Right cardiac atrium (tissue), 5 donors: Measurements from ENCODE around the gene CHERP. TPM values are rescaled to one million over a fixed set of nuclear protein-coding genes. Genes with fewer than 3 reads are reported as not detected.

Experiments used
- ATAC-seq, 2 donors: fragments of 200-7000 bp; cut with Tn5 transposase; one replicate each; pipeline versions ENCODE4 v1.8.0 to v1.9.1; 2020; ENCODE audit warnings: moderate library complexity in 2 of 2, mild to moderate bottlenecking in 1 of 2
- DNase-seq, 3 donors: peaks; one replicate each; pipeline ENCODE4 v3.0.0-alpha.2; 2020
- H3K27ac ChIP-seq: one replicate; pipeline ENCODE4 v1.5.1; 2013; ENCODE audit warnings: mild to moderate bottlenecking, low read length, control low read depth, moderate library complexity
- H3K27me3 ChIP-seq: one replicate; pipeline ENCODE4 v1.6.1; 2013; ENCODE audit not compliant: control insufficient read depth, insufficient read depth
- H3K4me1 ChIP-seq: one replicate; pipeline ENCODE4 v1.6.1; 2013; ENCODE audit warnings: low read length; ENCODE audit not compliant: control insufficient read depth, insufficient read depth
- H3K4me3 ChIP-seq: one replicate; pipeline ENCODE4 v1.5.1; 2013; ENCODE audit warnings: low read length, control low read depth
- H3K9me3 ChIP-seq: one replicate; pipeline ENCODE4 v1.6.1; 2013; ENCODE audit warnings: low read length; ENCODE audit not compliant: control insufficient read depth
- WGBS: extraction: QIAGEN DNeasy Blood & Tissue Kit; methylation state at CpG from one replicate; pipeline ENCODE4 v1.1.7; 2013; 5-methylcytosine and 5-hydroxymethylcytosine counted together
- intact Hi-C, 4 donors: fragments of 100-400 bp; cut with DNase I; formaldehyde crosslinking; loops; one replicate each; pipeline versions ENCODE4 v1.11.0 to v1.14.0; 2022 to 2023
- long read RNA-seq, 4 donors: library from polyadenylated mRNA; unstranded; transcript quantifications; one replicate each; pipeline ENCODE4 v2.0.0, GENCODE V29; 2020 to 2021
- polyA plus RNA-seq: library from polyadenylated mRNA; stranded (reverse); fragments of 200-250 nt; gene quantifications from one replicate; pipeline ENCODE4 v1.2.3, GENCODE V29; 2013
- total RNA-seq, 4 donors: library from RNA; stranded (reverse); fragmentation: NEBNext Ultra II Directional; extraction: Animal tissue kit (Norgen Biotek cat#: 25700); gene quantifications; one replicate each; pipeline ENCODE4 v1.2.1, GENCODE V29; 2021
- donor health status: healthy with polysubstance abuse.
- donor health status: DM: no; HTN: yes; CAD: no.
- donor health status: DM: no; HTN: no; CAD: no.
- donor health status: DM: no; HTN: yes; CAD: no; lungs with severe emphysema.
- donor health status: DM: yes; HTN: yes; CAD: no.

Gene CHERP, protein sequence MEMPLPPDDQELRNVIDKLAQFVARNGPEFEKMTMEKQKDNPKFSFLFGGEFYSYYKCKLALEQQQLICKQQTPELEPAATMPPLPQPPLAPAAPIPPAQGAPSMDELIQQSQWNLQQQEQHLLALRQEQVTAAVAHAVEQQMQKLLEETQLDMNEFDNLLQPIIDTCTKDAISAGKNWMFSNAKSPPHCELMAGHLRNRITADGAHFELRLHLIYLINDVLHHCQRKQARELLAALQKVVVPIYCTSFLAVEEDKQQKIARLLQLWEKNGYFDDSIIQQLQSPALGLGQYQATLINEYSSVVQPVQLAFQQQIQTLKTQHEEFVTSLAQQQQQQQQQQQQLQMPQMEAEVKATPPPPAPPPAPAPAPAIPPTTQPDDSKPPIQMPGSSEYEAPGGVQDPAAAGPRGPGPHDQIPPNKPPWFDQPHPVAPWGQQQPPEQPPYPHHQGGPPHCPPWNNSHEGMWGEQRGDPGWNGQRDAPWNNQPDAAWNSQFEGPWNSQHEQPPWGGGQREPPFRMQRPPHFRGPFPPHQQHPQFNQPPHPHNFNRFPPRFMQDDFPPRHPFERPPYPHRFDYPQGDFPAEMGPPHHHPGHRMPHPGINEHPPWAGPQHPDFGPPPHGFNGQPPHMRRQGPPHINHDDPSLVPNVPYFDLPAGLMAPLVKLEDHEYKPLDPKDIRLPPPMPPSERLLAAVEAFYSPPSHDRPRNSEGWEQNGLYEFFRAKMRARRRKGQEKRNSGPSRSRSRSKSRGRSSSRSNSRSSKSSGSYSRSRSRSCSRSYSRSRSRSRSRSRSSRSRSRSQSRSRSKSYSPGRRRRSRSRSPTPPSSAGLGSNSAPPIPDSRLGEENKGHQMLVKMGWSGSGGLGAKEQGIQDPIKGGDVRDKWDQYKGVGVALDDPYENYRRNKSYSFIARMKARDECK
- total RNA-seq (10 to 100 TPM; 20.7 to 25.8 (median 20.9) TPM), polyA plus RNA-seq (15.6 TPM)
- long read RNA-seq, donor 1, full-length matches to known transcripts: 5 of 32 reads
- long read RNA-seq, donor 1, partial matches to known transcripts: 20 of 32 reads
- long read RNA-seq, donor 1, other reads (novel, unspliced or antisense): 7 of 32 reads
- long read RNA-seq, donor 2, full-length matches to known transcripts: 4 of 10 reads
- long read RNA-seq, donor 2, partial matches to known transcripts: 4 of 10 reads
- long read RNA-seq, donor 2, other reads (novel, unspliced or antisense): 2 of 10 reads
- long read RNA-seq, donor 3, partial matches to known transcripts: 29 of 33 reads
- long read RNA-seq, donor 3, other reads (novel, unspliced or antisense): 3 of 33 reads
- long read RNA-seq, donor 4, full-length matches to known transcripts: 7 of 13 reads
- long read RNA-seq, donor 4, partial matches to known transcripts: 6 of 13 reads
- long read RNA-seq, donor 4, other reads (novel, unspliced or antisense): 0 of 13 reads

DNA sequence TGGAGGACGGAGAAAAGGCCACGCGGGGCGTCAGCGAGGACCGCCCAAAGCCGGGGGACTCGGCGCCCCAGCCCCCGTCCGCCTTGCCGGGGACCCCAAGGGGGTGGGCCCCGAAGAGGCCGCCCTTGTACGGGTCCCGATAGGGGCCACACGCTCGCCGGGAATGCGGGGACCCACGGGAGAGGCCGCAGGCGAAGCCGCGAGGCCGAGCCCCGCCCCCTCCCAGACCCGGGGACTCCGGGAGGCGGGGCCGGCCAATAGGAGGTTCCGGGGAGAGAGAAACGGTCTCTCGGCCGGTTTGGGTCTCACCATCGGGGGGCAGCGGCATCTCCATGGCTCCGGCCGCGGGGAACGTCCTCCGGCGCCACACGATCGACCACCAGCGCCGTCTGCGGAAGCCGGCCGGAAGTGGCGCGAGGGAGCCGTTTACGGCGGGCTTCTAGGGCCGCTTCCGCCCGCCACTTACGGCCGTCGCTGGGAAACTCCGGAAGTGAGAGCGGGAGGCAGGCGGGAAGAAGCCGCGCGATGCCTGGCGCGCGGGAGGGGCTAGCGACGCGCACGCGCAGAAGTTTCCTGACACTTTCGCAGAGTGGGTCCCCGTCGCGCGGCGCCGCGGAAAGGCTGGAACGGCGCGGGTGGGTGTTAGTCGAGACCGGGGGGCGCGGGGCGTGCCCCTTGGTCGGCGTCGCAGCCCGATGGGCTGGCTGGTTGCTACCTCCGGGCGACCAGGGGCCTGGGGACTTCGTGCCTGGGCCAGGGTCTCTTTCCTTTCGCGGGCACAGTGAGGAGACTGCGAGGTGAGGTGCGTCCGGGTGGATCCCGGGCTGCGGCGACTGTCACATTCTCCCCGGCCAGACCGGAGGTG is at the start of gene CHERP:
CHERP (minus strand) TSS at position 393 of the 865 bp plus-strand sequence; CDS start at position 334, 59 bp downstream.
- H3K4me3 ChIP-seq: peak within 1 kb of the TSS; percentile 85
- H3K4me1 ChIP-seq: peaks cover 5% of the 10 kb centered on the region
- under 1% methylated on average over 108 of the region's 108 CpGs for WGBS
- no peaks in the 10 kb centered on the region for H3K27me3 ChIP-seq
- intact Hi-C loops: no loop called here
- H3K9me3 ChIP-seq: no peaks in the 10 kb centered on the region
- DNase-seq: peak; percentile 96 to 98 (median 98)
- H3K27ac ChIP-seq: peak within 1 kb of the TSS; percentile 48
- ATAC-seq: peak; percentile 96 to 97

DNA sequence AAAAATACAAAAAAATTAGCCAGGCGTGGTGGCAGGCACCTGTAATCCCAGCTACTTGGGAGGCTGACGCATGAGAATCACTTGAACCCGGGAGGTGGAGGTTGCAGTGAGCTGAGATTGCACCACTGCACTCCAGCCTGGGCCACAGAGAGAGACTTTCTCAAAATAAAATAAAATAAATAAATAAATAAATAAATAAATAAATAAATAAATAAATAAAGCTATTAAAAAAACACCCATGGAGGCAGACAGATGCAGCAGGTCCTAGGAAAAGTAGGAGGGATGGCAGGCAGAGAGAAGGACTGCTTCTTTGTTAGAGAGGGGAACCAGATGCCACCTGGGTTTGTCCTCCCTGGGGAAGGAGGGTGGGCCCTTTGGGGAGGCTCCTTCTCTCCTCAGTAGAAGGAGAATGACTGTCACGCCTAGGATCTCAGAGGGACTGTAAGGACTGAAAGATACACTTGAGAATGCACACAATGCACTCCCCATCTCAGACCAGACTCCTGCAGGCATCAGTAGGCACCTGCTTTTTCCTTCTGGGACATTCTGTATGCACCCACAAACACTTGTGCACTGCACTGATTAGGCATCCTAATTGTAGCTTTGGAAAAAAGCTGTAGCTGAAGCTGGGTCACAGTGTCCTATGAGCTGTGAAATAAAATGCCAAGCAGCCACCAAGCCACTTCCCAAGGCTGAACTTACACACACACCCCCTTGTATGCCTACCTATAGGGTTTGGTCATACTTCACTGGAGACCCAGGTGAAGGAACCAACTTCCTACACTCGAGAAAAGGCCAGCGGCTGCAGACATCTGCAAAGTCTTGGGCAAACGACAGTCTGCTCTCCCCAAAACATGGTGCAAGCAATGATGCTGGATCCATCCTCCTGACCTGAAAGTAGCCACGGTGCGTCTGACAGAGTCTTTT is 48.9 kb upstream of the CHERP start:
- no peaks in the 10 kb centered on the region for H3K27me3 ChIP-seq
- no peak overlapping the region for H3K27ac ChIP-seq
- H3K9me3 ChIP-seq: no peaks in the 10 kb centered on the region
- intact Hi-C loops: no loop called here
- DNase-seq (no peak), ATAC-seq (no peak)
- no peak overlapping the region for H3K4me3 ChIP-seq
- peaks cover 33% of the 10 kb centered on the region for H3K4me1 ChIP-seq
- 88% methylated on average over 9 of the region's 9 CpGs for WGBS

DNA sequence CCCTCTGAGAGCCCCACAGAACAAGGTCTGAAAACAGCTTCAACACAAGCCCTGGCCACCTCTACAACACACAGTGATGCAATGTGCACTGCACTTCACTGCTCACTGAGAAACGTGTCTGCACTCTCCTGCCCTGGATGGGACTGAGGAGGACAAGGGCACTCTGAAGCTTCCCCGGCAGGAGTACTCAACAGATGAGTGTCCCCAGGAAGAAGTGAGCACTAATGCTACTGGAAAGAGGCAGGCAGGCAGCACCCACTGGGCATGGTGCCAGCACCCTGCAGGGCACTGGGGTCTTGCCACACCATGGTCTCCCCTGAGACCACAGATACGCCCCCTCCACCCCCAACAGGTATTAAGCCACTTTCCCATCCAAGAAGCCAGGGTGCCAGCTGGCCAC is 47.7 kb upstream of the CHERP start:
- Histone ChIP-seq H3K4me1 (peaks cover 39% of the 10 kb centered on the region), H3K4me3 (no peak overlapping the region), H3K27me3 (no peaks in the 10 kb centered on the region), H3K9me3 (no peaks in the 10 kb centered on the region), H3K27ac (no peak overlapping the region)
- WGBS: 68% methylated on average over 3 of the region's 3 CpGs
- ATAC-seq (no peak), DNase-seq (peak in 1 of 3 donors; percentile 50)
- intact Hi-C loops: no loop called here

DNA sequence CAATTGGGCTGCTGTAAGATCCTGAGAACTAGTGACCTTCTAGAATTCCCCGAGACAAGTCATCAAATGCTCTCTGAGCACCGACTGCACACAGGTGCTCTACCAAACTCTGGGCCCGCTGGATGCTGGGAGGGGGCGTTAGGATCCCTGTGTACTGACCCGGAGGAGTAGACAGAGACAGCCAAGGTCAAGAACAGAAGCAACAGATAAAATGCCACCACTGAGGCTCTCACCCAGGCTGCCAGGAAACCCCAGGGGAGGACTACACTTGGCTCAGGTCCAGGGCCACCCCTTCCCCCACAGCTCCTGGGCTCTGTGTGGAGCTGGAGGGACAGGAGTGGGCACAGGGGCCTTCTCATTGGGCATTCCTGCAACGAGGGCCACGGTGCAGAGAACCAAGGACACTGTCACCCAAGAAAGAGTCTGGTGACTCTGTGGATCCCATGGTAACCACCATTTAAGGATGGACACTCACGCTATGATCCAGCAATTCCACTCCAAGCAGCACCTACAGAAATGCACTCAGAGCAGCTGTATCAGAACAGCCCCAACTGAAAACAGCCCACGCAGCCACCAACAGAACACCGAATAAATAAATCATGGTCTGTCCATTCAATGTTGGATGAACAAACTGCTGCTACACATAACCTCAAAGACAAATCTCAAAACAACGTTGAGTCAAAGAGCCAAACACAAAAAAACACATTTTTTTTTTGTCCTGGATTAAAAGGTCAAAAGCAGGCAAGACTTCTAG is 46.8 kb upstream of the CHERP start:
- no peak for ATAC-seq
- H3K4me3 ChIP-seq: no peak overlapping the region
- no peaks in the 10 kb centered on the region for H3K27me3 ChIP-seq
- DNase-seq: no peak
- peaks cover 43% of the 10 kb centered on the region for H3K4me1 ChIP-seq
- WGBS: 61% methylated on average over 11 of the region's 11 CpGs
- intact Hi-C loops: no loop called here
- no peaks in the 10 kb centered on the region for H3K9me3 ChIP-seq
- H3K27ac ChIP-seq: no peak overlapping the region

DNA sequence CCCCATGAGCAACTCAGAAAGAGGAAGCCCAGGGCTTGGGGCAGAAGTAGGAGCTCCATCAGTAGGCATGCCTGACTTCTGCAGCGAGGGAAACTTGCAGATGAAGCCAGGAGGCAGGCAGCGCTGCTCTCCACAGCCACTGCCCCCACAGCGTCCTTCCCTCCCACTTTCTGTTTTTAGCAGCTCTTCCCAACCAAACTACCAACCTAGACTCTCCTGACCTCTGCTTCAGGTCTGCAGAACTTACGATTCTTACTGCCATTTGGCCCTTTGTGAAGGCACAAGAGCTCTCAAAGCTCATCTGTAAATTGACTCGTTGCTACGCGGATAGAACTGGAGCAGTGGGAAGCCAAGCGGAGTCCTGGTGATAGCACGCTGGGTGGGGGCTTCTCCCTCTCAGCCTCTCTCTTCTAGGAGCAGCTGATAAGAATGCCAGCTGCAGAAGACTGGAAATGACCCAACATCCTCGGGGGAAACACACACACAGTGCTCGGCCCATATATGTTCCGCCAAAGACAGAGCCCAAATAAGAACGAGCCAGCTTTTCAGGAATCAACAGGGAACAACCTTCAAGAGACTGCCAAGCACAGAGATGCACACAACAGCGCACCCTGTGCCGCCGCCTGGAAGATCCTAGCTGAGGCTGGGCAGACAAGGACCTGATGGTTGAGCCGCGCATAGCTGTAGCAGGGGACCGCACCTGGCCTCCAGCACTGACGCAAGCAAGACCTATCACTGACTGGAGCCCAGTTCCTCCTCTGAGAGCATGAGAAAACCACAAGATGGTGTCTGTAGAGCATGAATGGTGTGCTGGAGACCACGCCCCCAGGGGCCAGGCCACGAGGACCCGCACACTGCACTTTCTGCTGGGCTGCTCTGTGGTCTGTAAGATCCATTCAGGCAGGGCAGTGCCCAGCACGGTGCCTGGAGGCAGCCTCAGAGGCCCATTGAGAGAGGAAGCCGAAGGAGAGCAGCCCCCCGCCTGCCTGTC is 45.9 kb upstream of the CHERP start:
- 14% methylated on average over 26 of the region's 26 CpGs for WGBS
- no peak overlapping the region for H3K4me3 ChIP-seq
- H3K27me3 ChIP-seq: no peaks in the 10 kb centered on the region
- DNase-seq (peak in 1 of 3 donors; percentile 73), ATAC-seq (peak; percentile 26 to 30)
- intact Hi-C loops: no loop called here
- peak overlapping the region; percentile 46 for H3K27ac ChIP-seq
- no peaks in the 10 kb centered on the region for H3K9me3 ChIP-seq
- H3K4me1 ChIP-seq: peaks cover 48% of the 10 kb centered on the region

DNA sequence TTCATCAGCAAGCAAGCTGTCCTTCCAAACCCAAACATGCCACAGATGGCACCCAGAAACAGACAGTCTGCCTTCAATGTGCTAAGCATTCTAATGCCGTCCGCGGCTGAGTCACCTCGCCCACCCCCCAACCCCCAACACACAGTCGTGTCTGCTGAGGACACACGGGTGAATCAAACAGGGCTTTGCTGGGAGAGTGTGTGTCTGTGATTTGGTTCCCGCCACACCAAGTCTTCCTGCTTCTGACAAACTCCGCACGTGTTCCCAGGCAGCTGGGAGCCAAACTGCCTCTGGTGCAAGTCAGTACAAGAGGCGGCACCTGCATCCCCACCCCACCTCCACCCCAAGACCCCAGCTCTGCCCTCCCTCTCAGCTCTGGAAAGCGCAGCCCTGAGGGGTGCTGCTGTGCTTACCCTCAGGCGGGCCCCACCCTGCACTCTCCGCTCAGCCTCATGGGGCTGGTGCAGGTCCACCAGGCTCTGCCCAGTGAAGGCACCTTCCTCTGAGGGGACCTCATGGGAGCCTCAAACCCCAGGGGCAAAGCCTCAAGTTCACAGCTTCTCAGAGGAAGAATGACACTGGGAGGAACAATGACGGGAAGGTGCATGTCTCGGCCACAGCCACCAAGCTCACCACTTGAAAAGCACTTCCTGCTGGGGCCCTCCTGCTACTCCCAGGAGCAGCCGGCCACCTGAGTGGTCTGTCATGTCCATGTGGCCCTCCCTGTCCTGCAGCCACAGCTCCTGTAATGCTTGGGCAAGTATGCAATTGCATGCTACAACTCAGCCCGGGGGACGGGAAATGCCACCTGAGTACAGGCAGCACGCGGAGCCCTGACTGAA is 45.0 kb upstream of the CHERP start:
- no peaks in the 10 kb centered on the region for H3K9me3 ChIP-seq
- H3K27me3 ChIP-seq: no peaks in the 10 kb centered on the region
- ATAC-seq (no peak), DNase-seq (no peak)
- no peak overlapping the region for H3K4me3 ChIP-seq
- intact Hi-C loops: no loop called here
- no peak overlapping the region for H3K27ac ChIP-seq
- WGBS: 45% methylated on average over 20 of the region's 20 CpGs
- H3K4me1 ChIP-seq: peaks cover 46% of the 10 kb centered on the region

DNA sequence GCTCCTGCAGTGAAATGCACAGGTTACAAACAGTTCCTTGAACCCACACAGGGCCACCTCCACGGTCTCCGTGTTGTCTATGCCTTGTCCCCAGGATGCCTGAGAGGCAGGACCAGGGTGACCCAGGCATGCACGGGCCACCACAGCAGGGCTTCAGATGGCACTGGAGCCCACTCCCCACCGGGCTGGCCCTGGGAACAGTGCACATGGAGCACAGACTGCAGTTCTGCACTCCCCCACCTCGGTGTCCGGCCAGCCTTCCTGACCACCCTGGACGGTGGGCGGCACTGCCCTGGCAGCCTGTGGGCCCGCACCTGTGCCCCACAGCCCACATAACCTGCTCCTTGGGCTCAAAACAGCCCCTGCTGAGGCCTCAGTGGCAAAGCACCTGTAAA is 44.2 kb upstream of the CHERP start:
- no peaks in the 10 kb centered on the region for H3K27me3 ChIP-seq
- peaks cover 47% of the 10 kb centered on the region for H3K4me1 ChIP-seq
- H3K9me3 ChIP-seq: no peaks in the 10 kb centered on the region
- ATAC-seq (no peak), DNase-seq (peak in 1 of 3 donors; percentile 37)
- no peak overlapping the region for H3K27ac ChIP-seq
- no peak overlapping the region for H3K4me3 ChIP-seq
- intact Hi-C loops: no loop called here
- 88% methylated on average over 9 of the region's 9 CpGs for WGBS
